ENCODE measurements around the gene TBC1D5.
"Not testable (repeated sequence)": the region's sequence is repeated elsewhere in the genome, so short reads cannot be mapped to it uniquely, and the experiment has no call there.

TBC1D5 gene

DNA sequence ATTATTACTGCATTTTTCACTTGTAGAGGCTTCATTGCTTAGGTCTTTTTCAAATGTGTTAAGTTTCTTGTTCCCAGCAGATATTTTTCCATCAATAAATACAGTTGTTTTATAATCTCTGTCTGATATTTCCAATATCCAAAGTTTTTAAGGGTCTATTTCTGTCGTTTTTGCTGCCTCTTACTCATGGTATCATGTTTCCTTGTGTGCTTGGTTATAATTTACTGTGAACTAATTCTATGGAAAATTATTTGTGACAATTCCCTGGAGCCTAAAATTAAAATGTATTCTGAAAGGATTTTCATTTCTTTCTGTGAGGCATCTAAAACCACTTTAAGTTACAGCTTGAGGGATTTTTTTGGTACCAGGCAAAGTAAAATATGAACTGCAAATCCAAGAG is 17.5 kb downstream of the TBC1D5 start:
- no peak for DNase-seq (ENCODE audit: insufficient read length, low spot score)
- no peak for FAIRE-seq
- TF ChIP-seq SPI1 (IDR thresholded peaks at IDR 0.05; ENCODE audit: low read depth, low read length) (no peak), POLR2A (IDR thresholded peaks at IDR 0.05; ENCODE audit: low read depth, low read length) (no peak), POLR2AphosphoS5 (IDR thresholded peaks at IDR 0.05; ENCODE audit: low read depth, low read length) (no peak), PAX5 (IDR thresholded peaks at IDR 0.05; ENCODE audit: insufficient read depth, low read length, severe bottlenecking) (no peak), TAF1 (IDR thresholded peaks at IDR 0.05; ENCODE audit: low read depth, low read length) (no peak), POU2F2 (IDR thresholded peaks at IDR 0.05; ENCODE audit: low read depth, low read length) (no peak)

- TF ChIP-seq SPI1 (IDR thresholded peaks at IDR 0.05; ENCODE audit: low read depth, low read length) (no peak), POU2F2 (IDR thresholded peaks at IDR 0.05; ENCODE audit: low read depth, low read length) (no peak), POLR2AphosphoS5 (IDR thresholded peaks at IDR 0.05; ENCODE audit: low read depth, low read length) (no peak), TAF1 (IDR thresholded peaks at IDR 0.05; ENCODE audit: low read depth, low read length) (no peak), POLR2A (IDR thresholded peaks at IDR 0.05; ENCODE audit: low read depth, low read length) (no peak), PAX5 (IDR thresholded peaks at IDR 0.05; ENCODE audit: insufficient read depth, low read length, severe bottlenecking) (no peak)
- FAIRE-seq (no peak), DNase-seq (ENCODE audit: insufficient read length, low spot score) (no peak)
Measured at GRCh38 chr3:17724122-17724521, 18.3 kb downstream of the TBC1D5 start.

- TF ChIP-seq POU2F2 (IDR thresholded peaks at IDR 0.05; ENCODE audit: low read depth, low read length): no peak
- no peak for TF ChIP-seq SPI1 (IDR thresholded peaks at IDR 0.05; ENCODE audit: low read depth, low read length)
- TF ChIP-seq POLR2A (IDR thresholded peaks at IDR 0.05; ENCODE audit: low read depth, low read length): no peak
- TF ChIP-seq PAX5 (IDR thresholded peaks at IDR 0.05; ENCODE audit: insufficient read depth, low read length, severe bottlenecking): no peak
- TF ChIP-seq TAF1 (IDR thresholded peaks at IDR 0.05; ENCODE audit: low read depth, low read length): no peak
- TF ChIP-seq POLR2AphosphoS5 (IDR thresholded peaks at IDR 0.05; ENCODE audit: low read depth, low read length): no peak
- FAIRE-seq: no peak
- DNase-seq (ENCODE audit: insufficient read length, low spot score): no peak
Measured at GRCh38 chr3:17717411-17717810, 25.0 kb downstream of the TBC1D5 start.

- no peak for FAIRE-seq
Measured at GRCh38 chr3:17714473-17714872, 28.0 kb downstream of the TBC1D5 start.

DNA sequence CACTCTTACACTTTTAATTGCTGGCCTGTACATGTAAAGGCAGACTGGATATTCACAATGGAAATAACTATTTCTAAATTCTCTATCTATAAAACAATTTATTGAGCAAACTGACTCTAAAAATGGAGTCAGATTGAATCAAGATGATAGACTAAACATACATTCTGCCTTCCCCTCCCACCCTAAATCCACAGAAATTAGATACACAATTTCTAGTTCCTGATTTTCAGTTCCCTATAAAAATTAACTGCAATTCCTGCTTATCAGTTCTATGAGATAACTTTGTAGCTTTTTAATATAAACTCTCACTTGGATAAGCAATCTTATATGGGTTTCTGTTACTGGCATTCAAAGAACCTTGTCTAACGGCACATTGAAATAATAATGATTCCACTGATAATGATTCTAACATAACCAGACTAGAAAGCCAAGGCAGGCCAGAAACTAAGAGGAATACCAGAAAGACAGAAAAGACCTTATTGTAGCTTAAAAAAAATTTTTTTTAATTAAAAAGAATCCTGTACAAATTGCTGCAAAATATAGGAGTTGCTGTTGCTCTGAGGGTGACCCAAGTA is 33.1 kb downstream of the TBC1D5 start:
- FAIRE-seq (no peak), DNase-seq (ENCODE audit: insufficient read length, low spot score) (no peak)
- TF ChIP-seq POLR2A (IDR thresholded peaks at IDR 0.05; ENCODE audit: low read depth, low read length): no peak

More at GRCh38 chr3:17714473-17714872, 28.0 kb downstream of the TBC1D5 start:
- TF ChIP-seq POLR2A (IDR thresholded peaks at IDR 0.05; ENCODE audit: low read depth, low read length) (no peak), SPI1 (IDR thresholded peaks at IDR 0.05; ENCODE audit: low read depth, low read length) (no peak), TAF1 (IDR thresholded peaks at IDR 0.05; ENCODE audit: low read depth, low read length) (no peak), PAX5 (IDR thresholded peaks at IDR 0.05; ENCODE audit: insufficient read depth, low read length, severe bottlenecking) (no peak), POLR2AphosphoS5 (IDR thresholded peaks at IDR 0.05; ENCODE audit: low read depth, low read length) (no peak), POU2F2 (IDR thresholded peaks at IDR 0.05; ENCODE audit: low read depth, low read length) (no peak)
- DNase-seq (ENCODE audit: insufficient read length, low spot score): no peak

DNA sequence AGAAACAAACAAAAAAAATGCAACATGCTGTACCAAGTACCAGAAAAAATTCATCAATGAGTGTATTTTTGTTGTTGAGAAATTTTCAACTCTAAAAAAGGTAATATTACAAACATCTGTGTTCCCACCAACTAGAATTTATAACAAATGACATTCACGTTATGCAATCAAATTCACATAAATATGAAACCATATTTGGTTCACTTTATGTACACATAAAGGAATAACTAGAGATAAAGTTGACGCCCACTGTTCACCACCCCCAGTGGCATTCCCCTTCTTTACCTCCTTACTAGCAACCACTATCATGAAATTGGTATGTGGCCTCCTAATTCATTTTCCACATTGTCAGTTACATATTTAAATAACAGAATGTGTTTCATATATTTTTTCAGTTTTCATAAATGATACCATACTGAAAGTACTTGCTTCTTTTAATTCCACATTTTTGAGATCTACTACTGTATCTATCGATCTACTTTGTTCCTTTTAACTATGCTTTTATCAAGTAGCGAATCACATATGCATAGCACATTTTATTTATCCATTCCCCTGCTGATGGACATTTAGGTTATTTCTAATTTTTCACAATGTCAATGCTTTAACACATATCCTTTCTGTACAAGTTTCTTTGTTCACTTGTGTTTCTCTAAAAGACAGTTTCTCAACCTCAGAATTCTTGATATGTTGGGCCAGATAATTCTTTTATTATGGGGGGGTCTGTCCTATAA is 34.5 kb downstream of the TBC1D5 start:
- FAIRE-seq: no peak
- TF ChIP-seq POLR2AphosphoS5 (IDR thresholded peaks at IDR 0.05; ENCODE audit: low read depth, low read length) (no peak), SPI1 (IDR thresholded peaks at IDR 0.05; ENCODE audit: low read depth, low read length) (no peak), PAX5 (IDR thresholded peaks at IDR 0.05; ENCODE audit: insufficient read depth, low read length, severe bottlenecking) (no peak), POU2F2 (IDR thresholded peaks at IDR 0.05; ENCODE audit: low read depth, low read length) (no peak), POLR2A (IDR thresholded peaks at IDR 0.05; ENCODE audit: low read depth, low read length) (no peak), TAF1 (IDR thresholded peaks at IDR 0.05; ENCODE audit: low read depth, low read length) (no peak)

DNA sequence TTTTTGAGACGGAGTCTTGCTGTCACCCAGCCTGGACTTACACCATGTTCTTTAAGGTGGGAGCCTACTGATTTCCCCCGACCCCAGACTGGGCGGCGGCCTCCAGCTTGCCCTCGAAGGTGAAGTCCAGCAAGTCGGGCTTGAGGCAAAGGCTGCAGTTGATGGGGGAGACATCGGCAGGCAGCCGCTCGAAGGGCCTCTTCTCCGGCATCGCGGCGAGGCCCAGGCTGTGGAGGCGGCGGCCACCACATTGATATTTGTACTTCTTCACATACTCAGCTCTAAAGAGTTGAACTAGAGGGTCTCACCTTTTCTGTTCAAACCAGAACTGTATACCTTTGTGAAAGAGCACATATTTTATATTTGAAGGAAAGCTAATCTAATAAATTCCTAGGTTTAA is 36.4 kb downstream of the TBC1D5 start:
- not testable (repeated sequence) for FAIRE-seq; DNase-seq (ENCODE audit: insufficient read length, low spot score)

More for the DNA sequence above, 34.5 kb downstream of the TBC1D5 start:
- DNase-seq (ENCODE audit: insufficient read length, low spot score): no peak

GRCh38 chr3:17699815-17700214 is 42.6 kb downstream of the TBC1D5 start:
- FAIRE-seq; DNase-seq (ENCODE audit: insufficient read length, low spot score): not testable (repeated sequence)

DNA sequence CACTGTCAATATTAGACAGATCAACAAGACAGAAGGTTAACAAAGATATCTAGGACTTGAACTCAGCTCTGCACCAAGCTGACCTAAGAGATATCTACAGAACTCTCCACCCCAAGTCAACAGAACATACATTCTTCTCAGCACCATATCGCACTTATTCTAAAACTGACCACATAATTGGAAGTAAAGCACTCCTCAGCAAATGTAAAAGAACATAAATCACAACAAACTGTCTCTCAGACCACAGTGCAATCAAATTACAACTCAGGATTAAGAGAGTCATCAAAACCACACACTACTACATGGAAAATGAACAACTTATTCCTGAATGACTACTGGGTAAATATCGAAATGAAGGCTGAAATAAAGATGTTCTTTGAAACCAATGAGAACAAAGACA is 46.8 kb downstream of the TBC1D5 start:
- DNase-seq (ENCODE audit: insufficient read length, low spot score); FAIRE-seq: not testable (repeated sequence)

- not testable (repeated sequence) for DNase-seq (ENCODE audit: insufficient read length, low spot score); FAIRE-seq
Measured at GRCh38 chr3:17693670-17693999, 48.8 kb downstream of the TBC1D5 start.

GRCh38 chr3:17692846-17693669 is 49.4 kb downstream of the TBC1D5 start:
- DNase-seq (ENCODE audit: insufficient read length, low spot score); FAIRE-seq: not testable (repeated sequence)
